ENCODE results near the gene NEGR1.

The NEGR1 gene

DNA sequence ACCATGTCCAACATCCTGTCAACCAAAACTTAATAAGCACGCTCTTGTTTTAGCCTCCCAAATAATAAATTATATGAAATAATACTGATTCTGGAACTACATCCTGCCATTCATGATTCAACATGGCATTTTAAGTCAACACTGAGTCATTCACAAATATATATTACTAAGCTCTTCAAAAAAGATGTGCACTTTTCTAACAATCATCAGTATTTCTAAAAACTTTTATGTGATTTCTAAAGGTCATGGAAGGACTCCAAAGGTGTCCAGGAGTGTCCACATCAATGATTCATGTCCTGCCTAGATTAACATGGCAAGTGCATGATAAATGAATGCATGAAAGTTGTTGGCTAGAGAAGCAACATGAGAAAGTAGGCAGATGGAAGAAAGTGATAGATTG, 51.6 kb downstream of the NEGR1 start:
- no peak overlapping the region for H3K4me3 ChIP-seq (ENCODE audit: low read length)
- no peaks in the 10 kb centered on the region for H3K36me3 ChIP-seq (ENCODE audit: insufficient read depth, low read depth, low read length)
- no peak overlapping the region for H3K27ac ChIP-seq (ENCODE audit: low read length)
- no peak overlapping the region for H3K9ac ChIP-seq (ENCODE audit: low read depth, low read length)
- H3K27me3 ChIP-seq (ENCODE audit: insufficient read depth, low read length): no peaks in the 10 kb centered on the region
- no peaks in the 10 kb centered on the region for H3K9me3 ChIP-seq (ENCODE audit: insufficient read depth, low read depth, low read length)
- H3K4me1 ChIP-seq (ENCODE audit: insufficient read depth, low read length): no peaks in the 10 kb centered on the region

DNA sequence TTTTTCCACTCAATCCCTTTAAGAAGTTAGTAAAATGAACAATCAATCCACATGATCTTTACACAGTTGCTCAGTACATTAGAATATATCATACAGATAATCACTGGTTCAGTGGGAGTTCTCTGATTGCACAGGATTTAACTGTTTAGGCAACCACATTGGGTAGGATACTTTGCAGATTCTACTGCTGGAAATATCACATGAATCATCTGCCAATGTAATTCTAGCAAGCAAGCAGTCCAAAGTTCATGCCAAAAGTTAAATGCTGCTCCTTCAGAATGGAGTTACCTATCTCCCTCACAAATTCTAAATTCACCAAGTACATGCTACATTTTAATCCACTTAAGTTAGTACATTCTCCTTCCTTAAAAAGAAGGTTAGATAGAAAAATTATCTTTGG, 52.4 kb downstream of the NEGR1 start:
- Histone ChIP-seq H3K4me1 (ENCODE audit: insufficient read depth, low read length) (no peaks in the 10 kb centered on the region), H3K27ac (ENCODE audit: low read length) (no peak overlapping the region), H3K9me3 (ENCODE audit: insufficient read depth, low read depth, low read length) (no peaks in the 10 kb centered on the region), H3K27me3 (ENCODE audit: insufficient read depth, low read length) (no peaks in the 10 kb centered on the region), H3K36me3 (ENCODE audit: insufficient read depth, low read depth, low read length) (no peaks in the 10 kb centered on the region), H3K4me3 (ENCODE audit: low read length) (no peak overlapping the region), H3K9ac (ENCODE audit: low read depth, low read length) (no peak overlapping the region)

DNA sequence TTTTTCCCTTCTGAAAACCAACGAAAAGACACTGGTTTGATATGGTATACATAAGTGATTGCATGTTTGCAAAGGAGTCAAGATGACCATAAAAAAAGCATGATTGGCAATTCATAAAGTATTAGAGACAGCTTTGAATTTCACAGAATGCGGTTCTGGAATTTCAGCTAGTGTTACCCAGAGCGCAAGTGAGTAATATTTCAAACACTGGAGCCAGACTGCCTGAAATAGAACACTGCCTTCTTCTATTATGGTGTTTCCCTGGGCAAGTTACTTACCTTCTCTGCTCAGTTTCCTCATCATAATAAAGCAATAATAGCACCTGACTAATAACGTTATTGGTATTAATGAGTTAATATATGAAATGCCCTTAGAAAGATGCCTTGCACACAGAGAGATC, 54.7 kb downstream of the NEGR1 start:
- Histone ChIP-seq H3K27ac (ENCODE audit: low read length) (no peak overlapping the region), H3K36me3 (ENCODE audit: insufficient read depth, low read depth, low read length) (no peaks in the 10 kb centered on the region), H3K4me1 (ENCODE audit: insufficient read depth, low read length) (no peaks in the 10 kb centered on the region), H3K9me3 (ENCODE audit: insufficient read depth, low read depth, low read length) (no peaks in the 10 kb centered on the region), H3K27me3 (ENCODE audit: insufficient read depth, low read length) (no peaks in the 10 kb centered on the region), H3K9ac (ENCODE audit: low read depth, low read length) (no peak overlapping the region), H3K4me3 (ENCODE audit: low read length) (no peak overlapping the region)

DNA sequence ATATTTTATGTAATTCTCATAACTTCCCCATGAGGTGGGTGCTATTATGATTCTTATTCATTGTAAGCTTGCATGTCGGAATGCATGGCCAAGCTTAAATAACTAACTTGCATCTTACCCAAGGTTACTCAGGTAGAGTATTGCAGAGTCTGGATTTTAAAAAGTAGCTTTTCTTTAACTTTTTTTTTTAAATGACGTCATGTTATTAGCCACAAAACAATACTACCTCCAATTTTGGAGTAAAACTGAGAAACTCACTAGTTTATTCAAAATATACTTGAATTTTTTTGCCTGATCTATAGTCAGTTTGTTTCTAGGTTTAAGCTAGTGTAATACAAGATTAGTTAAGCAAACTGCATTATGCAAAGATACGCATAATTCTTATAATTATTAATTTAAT, 57.8 kb downstream of the NEGR1 start:
- Histone ChIP-seq H3K9me3 (ENCODE audit: insufficient read depth, low read depth, low read length) (no peaks in the 10 kb centered on the region), H3K9ac (ENCODE audit: low read depth, low read length) (no peak overlapping the region), H3K4me1 (ENCODE audit: insufficient read depth, low read length) (no peaks in the 10 kb centered on the region), H3K36me3 (ENCODE audit: insufficient read depth, low read depth, low read length) (no peaks in the 10 kb centered on the region), H3K27me3 (ENCODE audit: insufficient read depth, low read length) (no peaks in the 10 kb centered on the region), H3K4me3 (ENCODE audit: low read length) (no peak overlapping the region), H3K27ac (ENCODE audit: low read length) (no peak overlapping the region)

DNA sequence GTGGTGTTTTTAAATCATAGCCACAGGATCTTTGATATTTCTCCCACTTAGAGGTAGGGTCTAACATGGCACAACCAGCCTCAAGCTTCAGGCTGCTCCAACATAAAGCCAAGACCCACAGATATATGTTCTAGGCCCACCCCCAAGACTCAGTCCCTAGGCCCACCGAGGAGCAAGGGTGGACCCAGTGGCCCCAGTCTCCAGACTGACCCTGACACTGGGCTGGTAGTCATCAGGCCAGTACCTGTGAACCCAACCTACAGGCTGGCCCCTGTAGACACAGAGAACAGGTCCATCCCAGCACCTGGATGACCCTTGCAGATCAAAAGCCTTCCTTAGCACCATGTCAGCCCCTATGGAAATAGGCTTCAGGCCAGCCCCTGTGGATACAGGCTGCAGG, 60.5 kb downstream of the NEGR1 start:
- Histone ChIP-seq H3K4me1 (ENCODE audit: insufficient read depth, low read length) (no peaks in the 10 kb centered on the region), H3K27ac (ENCODE audit: low read length) (no peak overlapping the region), H3K9me3 (ENCODE audit: insufficient read depth, low read depth, low read length) (no peaks in the 10 kb centered on the region), H3K27me3 (ENCODE audit: insufficient read depth, low read length) (no peaks in the 10 kb centered on the region), H3K9ac (ENCODE audit: low read depth, low read length) (no peak overlapping the region), H3K4me3 (ENCODE audit: low read length) (no peak overlapping the region), H3K36me3 (ENCODE audit: insufficient read depth, low read depth, low read length) (no peaks in the 10 kb centered on the region)

DNA sequence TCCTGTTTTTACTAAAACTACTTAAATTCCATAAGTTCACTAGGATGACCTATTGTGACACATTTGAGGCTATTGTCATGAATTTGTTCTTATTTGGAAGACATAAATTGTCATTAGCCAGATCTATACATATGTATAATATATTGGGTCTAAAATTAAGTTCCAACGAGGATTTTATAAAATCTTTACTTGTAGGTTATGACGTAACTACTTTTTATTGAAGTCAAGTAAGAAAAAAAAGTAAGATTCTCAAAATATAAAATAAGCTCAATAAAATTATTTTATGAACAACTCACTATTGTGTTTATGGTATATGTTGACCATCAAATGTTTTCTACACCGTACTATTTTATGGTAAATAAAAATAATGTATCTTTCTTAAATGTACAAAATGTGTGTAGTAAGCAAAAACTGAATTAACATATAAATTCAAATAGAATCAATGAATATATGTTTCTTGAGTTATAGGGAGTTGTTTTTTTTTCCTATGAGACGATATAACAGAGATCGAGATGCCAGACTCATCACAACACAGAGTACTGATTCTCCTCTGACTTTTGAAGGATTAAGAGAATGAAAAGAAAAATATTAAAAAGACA, 64.1 kb downstream of the NEGR1 start:
- no peaks in the 10 kb centered on the region for H3K27me3 ChIP-seq (ENCODE audit: insufficient read depth, low read length)
- no peak overlapping the region for H3K9ac ChIP-seq (ENCODE audit: low read depth, low read length)
- no peak overlapping the region for H3K27ac ChIP-seq (ENCODE audit: low read length)
- no peak overlapping the region for H3K4me3 ChIP-seq (ENCODE audit: low read length)
- H3K9me3 ChIP-seq (ENCODE audit: insufficient read depth, low read depth, low read length): no peaks in the 10 kb centered on the region
- no peaks in the 10 kb centered on the region for H3K4me1 ChIP-seq (ENCODE audit: insufficient read depth, low read length)
- no peaks in the 10 kb centered on the region for H3K36me3 ChIP-seq (ENCODE audit: insufficient read depth, low read depth, low read length)

DNA sequence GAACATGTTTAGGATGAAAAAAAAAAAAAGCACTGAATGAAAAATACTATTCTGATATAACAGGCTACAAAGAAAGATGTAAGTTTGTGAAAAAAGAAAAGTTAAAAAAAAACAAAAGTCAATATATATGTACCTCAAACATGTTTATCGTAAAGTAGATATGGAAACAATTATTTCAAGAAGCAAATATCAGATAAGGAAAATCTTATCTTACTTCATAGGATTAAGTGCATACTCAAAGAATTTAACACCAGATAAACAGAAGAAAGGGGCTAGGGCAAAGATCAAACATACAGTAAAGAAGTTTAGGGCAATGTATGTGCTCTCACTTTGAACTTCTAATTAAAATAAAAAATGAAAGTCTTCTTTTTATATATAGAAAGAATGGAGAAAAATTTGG, 75.3 kb downstream of the NEGR1 start:
- Histone ChIP-seq H3K9me3 (ENCODE audit: insufficient read depth, low read depth, low read length) (no peaks in the 10 kb centered on the region), H3K4me3 (ENCODE audit: low read length) (no peak overlapping the region), H3K4me1 (ENCODE audit: insufficient read depth, low read length) (no peaks in the 10 kb centered on the region), H3K27ac (ENCODE audit: low read length) (no peak overlapping the region), H3K36me3 (ENCODE audit: insufficient read depth, low read depth, low read length) (no peaks in the 10 kb centered on the region), H3K27me3 (ENCODE audit: insufficient read depth, low read length) (no peaks in the 10 kb centered on the region), H3K9ac (ENCODE audit: low read depth, low read length) (no peak overlapping the region)

DNA sequence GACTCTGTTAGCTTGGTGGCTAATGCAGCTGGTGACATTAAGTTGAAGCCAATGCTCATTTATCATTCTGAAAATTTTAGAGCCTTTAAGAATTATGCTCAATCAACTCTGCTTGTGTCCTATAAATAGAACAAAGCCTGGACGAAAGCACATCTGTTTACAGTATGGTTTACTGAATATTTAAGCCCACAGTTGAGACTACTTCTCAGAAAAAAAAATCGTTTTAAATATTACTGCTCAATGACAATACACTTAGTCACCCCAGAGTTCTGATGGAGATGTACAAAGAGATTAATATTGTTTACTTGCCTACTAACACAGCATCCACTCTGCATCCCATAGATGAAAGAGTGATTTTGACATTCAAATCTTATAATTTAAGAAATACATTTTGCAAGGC, 79.6 kb downstream of the NEGR1 start:
- Histone ChIP-seq H3K36me3 (ENCODE audit: insufficient read depth, low read depth, low read length) (no peaks in the 10 kb centered on the region), H3K27me3 (ENCODE audit: insufficient read depth, low read length) (no peaks in the 10 kb centered on the region), H3K4me3 (ENCODE audit: low read length) (no peak overlapping the region), H3K4me1 (ENCODE audit: insufficient read depth, low read length) (no peaks in the 10 kb centered on the region), H3K9ac (ENCODE audit: low read depth, low read length) (no peak overlapping the region), H3K27ac (ENCODE audit: low read length) (no peak overlapping the region), H3K9me3 (ENCODE audit: insufficient read depth, low read depth, low read length) (peaks cover 8% of the 10 kb centered on the region)

DNA sequence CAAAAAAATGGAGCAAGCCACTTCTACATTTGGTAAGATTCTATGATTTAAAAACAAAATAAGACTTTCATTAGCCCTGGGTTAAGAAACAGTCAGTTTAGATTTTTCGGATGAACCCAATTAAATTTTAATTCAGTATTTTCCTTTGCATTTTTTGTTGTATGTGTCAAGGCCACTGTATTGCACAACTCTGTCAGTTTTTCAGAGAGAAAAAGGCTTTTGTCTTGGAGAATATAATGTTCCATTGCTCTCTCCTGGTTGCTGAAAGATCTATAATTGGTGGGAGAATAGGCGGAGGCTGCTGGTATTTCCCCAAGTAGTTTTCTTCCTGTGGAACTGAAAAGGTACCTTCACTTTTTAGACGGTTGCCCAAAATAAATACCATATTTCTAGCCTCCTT, 84.6 kb downstream of the NEGR1 start:
- no peaks in the 10 kb centered on the region for H3K27me3 ChIP-seq (ENCODE audit: insufficient read depth, low read length)
- no peak overlapping the region for H3K9ac ChIP-seq (ENCODE audit: low read depth, low read length)
- H3K4me3 ChIP-seq (ENCODE audit: low read length): no peak overlapping the region
- H3K4me1 ChIP-seq (ENCODE audit: insufficient read depth, low read length): no peaks in the 10 kb centered on the region
- no peak overlapping the region for H3K27ac ChIP-seq (ENCODE audit: low read length)
- H3K36me3 ChIP-seq (ENCODE audit: insufficient read depth, low read depth, low read length): no peaks in the 10 kb centered on the region
- H3K9me3 ChIP-seq (ENCODE audit: insufficient read depth, low read depth, low read length): peaks cover 8% of the 10 kb centered on the region

DNA sequence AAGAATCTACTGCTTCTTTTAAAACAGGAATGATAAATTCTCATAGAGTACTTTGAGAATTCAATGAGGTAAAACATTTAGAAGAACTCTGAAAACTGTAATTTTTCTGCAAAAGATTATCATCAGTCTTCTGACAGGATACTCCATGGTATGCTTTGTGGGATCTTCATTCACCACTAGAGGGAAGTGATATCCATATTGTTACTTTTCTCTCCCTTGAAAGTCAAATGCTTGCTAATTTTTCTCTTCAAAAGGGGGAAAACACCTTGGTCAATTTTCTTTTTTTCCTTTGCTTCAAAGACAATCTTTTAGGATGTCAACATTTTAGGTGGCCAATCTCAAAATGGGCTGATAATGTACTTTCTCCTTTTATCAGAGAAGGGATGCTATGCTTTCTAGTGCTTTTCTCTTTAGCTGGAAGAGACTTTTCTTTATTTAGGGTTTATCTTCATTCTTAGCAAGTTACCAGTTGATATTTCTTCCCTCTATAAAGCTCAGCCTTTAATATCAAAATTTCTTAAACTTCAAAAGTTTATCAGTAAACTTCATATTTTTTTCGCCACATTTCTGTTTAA, 95.5 kb downstream of the NEGR1 start:
- H3K4me1 ChIP-seq (ENCODE audit: insufficient read depth, low read length): peaks cover 3% of the 10 kb centered on the region; the same call in 1 of the 2 replicates
- no peak overlapping the region for H3K9ac ChIP-seq (ENCODE audit: low read depth, low read length)
- no peak overlapping the region for H3K4me3 ChIP-seq (ENCODE audit: low read length)
- H3K9me3 ChIP-seq (ENCODE audit: insufficient read depth, low read depth, low read length): no peaks in the 10 kb centered on the region
- no peaks in the 10 kb centered on the region for H3K27me3 ChIP-seq (ENCODE audit: insufficient read depth, low read length)
- no peak overlapping the region for H3K27ac ChIP-seq (ENCODE audit: low read length)
- H3K36me3 ChIP-seq (ENCODE audit: insufficient read depth, low read depth, low read length): no peaks in the 10 kb centered on the region

DNA sequence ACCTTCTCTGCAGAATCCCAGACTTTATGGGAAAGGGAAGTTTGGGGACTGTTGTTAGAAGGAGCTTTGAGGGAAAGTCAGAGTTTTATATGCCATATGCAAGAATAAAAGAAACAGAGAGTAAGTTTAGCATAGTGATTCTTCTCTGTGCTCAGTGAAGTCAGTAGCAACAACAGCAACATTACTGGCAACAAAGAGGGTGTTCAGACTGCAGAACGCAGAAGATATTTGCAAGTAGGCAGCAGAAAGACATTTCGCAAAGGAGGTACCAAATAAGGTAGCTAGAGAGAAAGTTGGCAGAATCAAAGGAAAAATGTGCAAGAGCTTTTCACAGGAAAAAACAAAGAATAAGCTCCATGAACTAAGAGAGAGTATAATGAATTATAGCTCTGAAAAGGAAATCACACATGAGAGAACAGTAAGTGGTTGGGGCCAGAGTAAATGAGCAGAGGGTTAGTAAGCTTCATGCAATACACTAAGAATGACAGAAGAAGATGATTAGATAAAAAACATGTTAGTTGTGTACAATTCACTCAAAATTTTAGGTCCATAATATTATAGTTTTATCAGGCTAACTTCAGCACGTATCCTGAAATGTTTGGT, 98.1 kb downstream of the NEGR1 start:
- Histone ChIP-seq H3K9ac (ENCODE audit: low read depth, low read length) (no peak overlapping the region), H3K27ac (ENCODE audit: low read length) (no peak overlapping the region), H3K9me3 (ENCODE audit: insufficient read depth, low read depth, low read length) (no peaks in the 10 kb centered on the region)

DNA sequence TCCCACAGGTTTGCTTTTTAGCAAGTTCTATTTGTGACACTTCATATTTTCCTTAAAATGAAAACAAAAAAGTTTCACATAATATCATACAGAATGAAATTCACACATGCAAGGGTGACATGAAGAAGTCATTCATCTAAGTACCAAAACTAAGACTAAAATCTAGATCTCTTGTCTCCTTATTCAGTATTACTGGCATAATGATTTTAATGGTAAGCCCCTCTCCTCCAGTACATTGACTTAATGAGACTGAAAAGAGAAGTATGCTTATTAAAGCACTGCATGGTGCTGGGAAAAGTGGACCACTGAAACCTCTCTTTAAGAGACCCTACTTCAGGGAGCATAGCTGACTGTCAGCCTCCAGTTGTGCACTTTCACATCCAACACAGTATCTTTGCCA, 99.5 kb downstream of the NEGR1 start:
- Histone ChIP-seq H3K4me3 (ENCODE audit: low read length) (no peak overlapping the region), H3K9me3 (ENCODE audit: insufficient read depth, low read depth, low read length) (no peaks in the 10 kb centered on the region), H3K4me1 (ENCODE audit: insufficient read depth, low read length) (peaks cover 3% of the 10 kb centered on the region; the same call in 1 of the 2 replicates), H3K27ac (ENCODE audit: low read length) (no peak overlapping the region), H3K36me3 (ENCODE audit: insufficient read depth, low read depth, low read length) (no peaks in the 10 kb centered on the region), H3K9ac (ENCODE audit: low read depth, low read length) (no peak overlapping the region), H3K27me3 (ENCODE audit: insufficient read depth, low read length) (no peaks in the 10 kb centered on the region)

More for the DNA sequence above, 98.1 kb downstream of the NEGR1 start:
- no peaks in the 10 kb centered on the region for H3K27me3 ChIP-seq (ENCODE audit: insufficient read depth, low read length)
- H3K4me3 ChIP-seq (ENCODE audit: low read length): no peak overlapping the region
- peaks cover 3% of the 10 kb centered on the region; the same call in 1 of the 2 replicates for H3K4me1 ChIP-seq (ENCODE audit: insufficient read depth, low read length)
- H3K36me3 ChIP-seq (ENCODE audit: insufficient read depth, low read depth, low read length): no peaks in the 10 kb centered on the region

All from iPS-20b (cell line).